ENCODE measurements around the gene PANX1.

The PANX1 gene

GRCh38 chr11:94185416-94186084 is 56.9 kb downstream of the PANX1 start:
- DNase-seq, result no peak

DNA sequence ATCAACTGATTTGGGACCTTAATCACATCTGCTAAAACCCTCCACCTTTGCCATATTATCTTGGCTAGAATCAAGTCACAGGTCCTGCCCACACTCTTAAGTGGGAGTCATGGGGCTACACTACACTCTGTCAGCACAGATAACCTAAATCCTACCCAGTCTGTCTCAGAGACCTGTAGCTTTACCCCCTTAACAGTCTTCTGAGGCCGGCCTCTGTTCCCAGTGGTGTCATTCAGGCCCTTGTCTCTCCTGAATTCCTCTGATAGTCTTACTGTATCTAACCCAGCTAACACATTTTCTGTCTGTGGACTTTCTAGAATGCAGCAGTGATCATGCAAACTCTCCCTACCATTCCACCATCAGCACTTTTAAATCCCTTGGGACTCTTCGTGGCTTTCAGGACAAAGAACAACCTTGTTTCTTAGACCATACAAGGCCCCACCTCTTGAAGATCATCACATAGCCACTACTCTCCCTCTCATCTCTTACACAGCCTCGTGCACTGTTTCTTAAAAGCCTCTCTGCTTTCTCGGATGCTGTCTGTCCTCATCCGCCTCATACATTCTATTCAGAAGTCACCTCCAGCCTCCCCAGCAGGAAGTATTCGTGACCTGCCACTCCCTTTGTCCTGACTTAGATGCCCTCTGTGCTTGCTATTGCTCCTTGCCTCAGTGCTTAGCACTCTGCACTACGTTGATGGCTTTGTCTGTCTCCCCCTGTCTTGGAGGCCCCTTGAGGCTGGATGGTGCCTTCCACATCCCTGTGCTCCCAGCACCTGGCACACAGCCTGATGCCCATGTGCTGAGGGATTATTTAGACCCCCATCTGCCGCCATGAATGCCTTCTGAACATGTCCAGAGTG is 57.9 kb downstream of the PANX1 start:
- DNase-seq, result no peak

DNA sequence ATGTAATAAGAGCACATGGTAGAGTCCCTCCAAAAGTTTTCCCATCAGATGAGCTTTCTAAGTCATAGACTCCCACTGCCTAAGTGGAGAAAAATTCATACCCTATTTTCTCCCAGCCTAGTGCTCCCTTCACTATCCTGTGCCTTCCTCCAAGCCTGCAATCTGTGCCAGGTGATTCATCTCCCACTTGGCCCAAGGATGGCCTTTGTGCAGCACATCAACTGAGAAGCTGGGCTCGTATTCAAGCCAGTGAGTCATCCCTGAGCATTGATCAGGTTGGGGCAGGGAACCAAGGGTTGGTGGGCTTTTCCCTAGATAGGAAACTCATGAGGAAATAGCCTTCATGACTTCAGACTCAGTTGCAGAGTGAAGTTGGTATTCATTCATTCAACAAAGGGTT is 64.6 kb downstream of the PANX1 start:
- DNase-seq, result no peak

- no peak for DNase-seq
These were observed 66.1 kb downstream of the PANX1 start for GRCh38 chr11:94194712-94195111.

- DNase-seq, result no peak
These were observed 67.7 kb downstream of the PANX1 start for GRCh38 chr11:94196363-94196762.

DNA sequence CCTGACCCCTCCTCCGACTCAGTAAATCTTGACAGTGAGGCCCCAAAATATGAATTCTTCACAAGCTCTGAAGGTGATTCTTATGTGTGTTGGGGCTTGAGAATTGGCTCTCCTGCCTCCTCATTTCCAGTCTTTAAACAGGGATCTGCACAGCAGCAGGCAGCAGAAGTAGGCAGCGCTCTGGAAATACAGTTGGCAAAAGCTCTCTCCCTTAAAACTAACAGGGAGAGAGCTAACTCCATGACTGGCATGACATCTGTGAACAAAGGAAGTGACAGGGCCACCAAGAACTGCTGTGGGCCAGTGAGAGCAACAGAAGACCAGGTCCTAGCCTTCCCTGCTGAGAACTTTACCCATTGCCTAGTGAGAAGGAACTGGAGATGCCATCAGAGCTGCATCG is 70.1 kb downstream of the PANX1 start:
- DNase-seq, result no peak

DNA sequence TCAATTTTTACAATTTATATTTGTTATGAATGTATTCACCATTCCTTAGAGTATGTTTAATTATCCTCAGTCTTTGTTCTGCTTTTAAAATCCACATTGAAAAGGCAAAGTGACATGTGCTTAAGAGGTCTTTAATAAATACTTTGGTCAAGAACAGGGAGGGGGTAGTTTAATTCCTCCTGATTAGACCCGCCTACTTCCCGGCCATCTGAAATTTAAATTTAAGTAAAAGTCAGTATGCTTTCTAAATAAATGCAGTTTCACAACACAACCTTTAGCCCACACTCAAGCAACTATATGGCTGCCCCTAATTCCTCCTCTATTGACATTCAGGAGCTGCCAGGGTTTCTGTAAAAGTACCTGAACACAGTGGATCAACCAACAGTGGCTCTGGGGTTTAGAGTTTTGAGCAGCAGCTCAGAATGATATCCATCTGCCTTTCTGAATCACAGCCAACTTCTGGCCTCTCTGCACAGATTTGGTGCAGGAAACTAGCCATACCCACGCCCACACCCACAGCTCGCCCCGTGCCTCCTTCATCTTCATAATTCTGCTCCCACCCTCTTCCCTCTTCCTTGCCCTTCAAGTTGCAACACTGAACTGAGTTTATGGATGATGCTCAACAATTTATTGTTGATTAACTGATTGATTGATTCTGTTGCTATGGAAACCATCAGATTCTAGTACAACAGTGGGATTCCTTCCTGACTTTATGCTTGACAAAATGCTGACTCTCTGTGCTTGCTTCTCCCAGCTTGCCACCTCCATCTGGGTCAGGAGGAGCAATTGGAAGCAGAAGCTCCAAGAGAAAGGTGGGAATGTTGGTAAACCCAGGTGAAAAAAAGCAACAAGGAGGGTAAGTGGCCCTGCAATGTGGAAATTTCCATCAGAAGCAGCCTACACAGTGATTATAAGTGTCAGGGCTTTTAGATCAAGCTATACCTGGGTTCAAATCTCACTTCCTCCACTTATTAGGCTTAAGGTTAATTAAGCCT is 70.8 kb downstream of the PANX1 start:
- no peak for DNase-seq

DNA sequence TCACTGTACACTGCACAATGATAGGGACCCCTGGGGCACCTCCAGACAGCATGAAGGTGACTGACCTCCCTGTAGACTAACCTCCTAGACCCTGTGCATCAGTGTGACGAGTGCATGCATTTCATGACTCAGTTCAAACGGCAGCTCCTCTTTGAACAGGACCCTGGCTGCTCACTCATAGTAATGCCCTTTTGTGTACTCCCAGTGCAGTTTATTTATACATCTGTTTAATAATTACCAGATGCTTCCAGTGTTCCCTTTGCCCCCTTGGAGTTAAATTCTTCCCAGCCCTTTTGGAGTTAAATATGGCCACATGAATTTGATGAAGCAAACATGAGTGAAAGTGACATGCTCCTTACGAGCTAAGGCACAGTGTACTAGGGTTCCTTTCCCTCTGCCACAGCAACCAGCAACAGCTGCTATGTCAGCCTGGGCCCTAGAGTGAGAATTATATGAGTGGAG is 72.4 kb downstream of the PANX1 start:
- DNase-seq, result no peak

- no peak for DNase-seq
These were observed 74.4 kb downstream of the PANX1 start for GRCh38 chr11:94203070-94203469.

DNA sequence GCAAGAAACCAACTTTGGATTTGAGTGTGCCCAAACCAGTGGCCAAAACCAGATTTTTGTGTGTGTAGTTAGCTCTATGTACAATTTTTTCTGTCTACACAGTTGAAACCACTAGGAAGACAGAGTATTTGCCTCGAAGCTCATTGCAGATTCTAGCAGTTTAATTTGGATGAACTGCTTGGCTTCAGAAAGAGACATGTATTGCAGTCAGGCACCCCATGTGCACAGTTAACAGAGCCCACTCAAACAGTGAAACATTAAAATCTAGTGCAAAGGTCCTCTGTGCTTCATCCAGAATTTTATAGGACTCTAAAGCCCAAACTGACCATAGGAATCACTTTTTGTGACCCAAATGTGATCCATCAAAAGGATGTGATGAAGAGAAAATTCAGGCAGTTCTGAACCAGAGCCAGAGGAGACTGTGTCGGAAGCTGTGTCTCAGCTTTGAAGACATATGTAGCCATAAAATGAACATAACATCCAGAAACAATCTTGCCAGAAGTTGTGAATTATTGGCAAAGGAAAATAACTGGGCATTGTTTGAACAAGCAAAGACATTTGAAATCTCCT is 82.7 kb downstream of the PANX1 start:
- DNase-seq, result no peak

DNA sequence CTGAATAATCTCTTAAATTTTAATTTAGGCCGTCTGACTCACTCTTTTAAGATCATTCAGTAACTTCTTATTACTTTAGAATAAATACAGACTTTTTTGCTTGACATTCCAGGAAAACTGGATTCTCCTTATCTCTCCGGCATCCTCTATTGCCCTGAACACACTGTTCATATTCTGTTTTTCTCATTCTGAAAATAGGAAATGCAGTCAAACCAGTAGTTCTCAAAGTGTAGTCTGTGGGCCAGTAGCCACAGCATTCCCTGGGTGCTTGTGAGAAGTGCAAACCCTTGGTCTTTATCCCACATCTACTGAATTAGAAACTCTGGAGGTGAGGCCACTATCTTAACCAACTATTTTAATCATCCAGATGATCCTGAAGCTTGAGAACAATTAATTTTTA is 84.3 kb downstream of the PANX1 start:
- no peak for DNase-seq

GRCh38 chr11:94217705-94218104 is 89.1 kb downstream of the PANX1 start:
- DNase-seq, result no peak

DNA sequence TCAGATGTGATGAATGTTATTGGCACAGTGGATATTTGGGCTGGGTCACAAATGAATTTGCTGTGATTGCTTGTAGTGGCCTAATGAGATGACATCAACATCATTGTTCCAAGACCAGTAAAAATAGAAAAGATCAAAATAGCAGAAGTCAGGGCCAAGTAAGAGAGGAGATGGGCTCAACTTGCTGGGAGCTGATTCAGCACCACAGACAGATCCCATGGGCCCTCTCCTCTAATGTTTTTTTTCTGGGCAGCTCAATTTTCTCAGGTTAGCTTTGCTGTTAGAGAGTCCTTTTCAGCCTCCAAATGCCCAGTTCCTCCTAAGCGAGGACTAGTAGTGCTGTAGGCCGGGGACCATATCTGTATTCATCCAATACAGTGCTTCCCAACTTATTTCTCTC is 89.7 kb downstream of the PANX1 start:
- no peak for DNase-seq

DNA sequence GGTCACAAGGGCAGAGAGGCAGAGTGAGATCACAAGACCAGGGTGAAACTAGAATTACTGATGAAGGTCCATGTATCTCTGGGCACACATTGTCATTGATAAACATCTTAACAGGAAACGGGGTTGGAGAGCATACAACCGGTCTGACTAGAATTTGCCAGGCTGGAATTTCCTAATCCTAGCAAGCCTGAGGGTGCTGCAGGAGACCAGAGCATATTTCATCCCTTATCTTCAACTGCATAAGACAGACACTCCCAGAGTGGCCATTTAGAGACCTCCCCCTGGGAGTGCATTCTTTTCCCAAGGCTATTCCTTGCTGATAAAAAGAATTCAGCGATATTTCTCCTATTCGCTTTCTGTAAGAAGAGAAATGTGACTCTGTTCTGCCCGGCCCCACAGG is 91.1 kb downstream of the PANX1 start:
- DNase-seq, result no peak

DNA sequence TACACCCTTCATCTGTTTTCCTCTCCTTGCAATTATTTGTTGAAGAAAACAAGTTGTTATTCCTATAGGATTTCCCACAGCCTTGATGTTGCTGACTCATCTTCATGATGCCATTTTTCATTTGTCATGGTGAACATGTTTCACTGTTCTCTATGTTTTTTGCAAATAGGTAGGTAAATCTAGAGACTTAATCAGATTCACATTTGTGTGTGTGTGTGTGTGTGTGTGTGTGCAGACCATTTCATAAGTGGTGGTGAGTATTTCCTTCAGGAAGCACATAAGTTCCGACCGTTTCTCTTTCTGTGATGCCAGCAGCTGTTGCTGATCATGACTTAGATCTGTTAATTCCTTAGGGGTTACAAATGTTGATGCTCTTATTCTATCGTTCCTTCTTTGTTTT is 95.4 kb downstream of the PANX1 start:
- DNase-seq, result no peak

Measured in NCI-H1417 (cell line).